HCT116 (cell line): Measurements from ENCODE around the gene ADGRG1. TPM values are rescaled to one million over a fixed set of nuclear protein-coding genes. Genes with fewer than 3 reads are reported as not detected.

Experiments used
- ATAC-seq: fragments of 200-7000 bp; cut with Tn5 transposase; 2 replicates; pipeline ENCODE4 v1.9.1; 2020; ENCODE audit warnings: mild to moderate bottlenecking, moderate library complexity
- BruUV-seq: library from RNA; stranded (reverse); fragments of 400-500 nt; replicated peaks from 2 replicates; lab custom pipeline; 2021; lab: Mats Ljungman, UMichigan
- CTCF ChIA-PET: fragments of 300-600 bp; sonication (Branson Sonifier 250); formaldehyde crosslinking; loops from one replicate; lab custom pipeline; 2021; ENCODE audit warnings: antibody characterized with exemption; lab: Charles Lee
- POLR2A ChIA-PET: fragments of 300-600, 350-600 bp; sonication (Branson Sonifier 250); formaldehyde crosslinking; loops from one replicate; lab custom pipeline; 2021; ENCODE audit warnings: antibody characterized with exemption; lab: Charles Lee
- RAD21 ChIA-PET, 2 experiments: fragments of 300-600 bp; sonication (Branson Sonifier 250); formaldehyde crosslinking; loops; one replicate each; lab custom pipeline; 2023; ENCODE audit warnings: low total read pairs in 2 of 2; ENCODE audit not compliant: uncharacterized antibody in 2 of 2, unreplicated experiment in 2 of 2, low non-redundant PET in 1 of 2; lab: Charles Lee
- DNase-seq: peaks from one replicate; pipeline ENCODE4 v3.0.0-alpha.2; 2010; ENCODE audit warnings: low read depth, low spot score
- H2AFZ ChIP-seq: fragments of 200-600 bp; shearing (Covaris generic), sonication (generic); 2 replicates; pipeline ENCODE4 v1.6.1; 2017; ENCODE audit warnings: low read depth, mixed run types, mixed read lengths, antibody characterized with exemption, low read length; ENCODE audit not compliant: poor library complexity, severe bottlenecking
- H3K27ac ChIP-seq: 2 replicates; pipeline ENCODE4 v1.5.1; 2012; ENCODE audit warnings: low read depth, low read length
- H3K27me3 ChIP-seq: fragments of 200-600 bp; sonication (generic); 2 replicates; pipeline ENCODE4 v1.6.1; 2016; ENCODE audit warnings: mixed run types, low read length, mixed read lengths; ENCODE audit not compliant: insufficient read depth
- H3K36me3 ChIP-seq, 2 experiments: fragments of 200-500 bp in 1 of 2; fragments of 200-600 bp in 1 of 2; sonication (Bioruptor generic) in 1 of 2; sonication (generic) in 1 of 2; 2 replicates each; pipeline versions ENCODE4 v1.5.1 to v1.6.1; 2014 to 2016; ENCODE audit warnings: low read length in 2 of 2, inconsistent platforms in 1 of 2, mixed read lengths in 1 of 2, mixed run types in 1 of 2; ENCODE audit not compliant: insufficient read depth in 2 of 2, control insufficient read depth in 1 of 2
- H3K4me1 ChIP-seq, 2 experiments: fragments of 200-600 bp in 1 of 2; sonication (generic) in 1 of 2; 2 replicates each; pipeline versions ENCODE4 v1.5.1 to v1.6.1; 2012 to 2017; ENCODE audit warnings: low read length in 2 of 2, inconsistent platforms in 1 of 2, mild to moderate bottlenecking in 1 of 2, mixed read lengths in 1 of 2, mixed run types in 1 of 2, moderate library complexity in 1 of 2; ENCODE audit not compliant: insufficient read depth in 2 of 2, control insufficient read depth in 1 of 2
- H3K4me2 ChIP-seq: fragments of 200-600 bp; sonication (generic); 2 replicates; pipeline ENCODE4 v1.6.1; 2017; ENCODE audit warnings: mixed run types, low read length, mixed read lengths
- H3K4me3 ChIP-seq, 2 experiments: fragments of 200-600 bp in 1 of 2; sonication (generic) in 1 of 2; replicated peaks in 1 of 2; 2 replicates each; pipeline ENCODE4 v1.5.1; 2011 to 2016; ENCODE audit warnings: low read length in 2 of 2, control low read depth in 1 of 2, low read depth in 1 of 2, mild to moderate bottlenecking in 1 of 2, mixed read lengths in 1 of 2, mixed run types in 1 of 2
- H3K79me2 ChIP-seq: fragments of 200-600 bp; sonication (generic); 2 replicates; pipeline ENCODE4 v1.6.1; 2017; ENCODE audit warnings: mild to moderate bottlenecking, mixed run types, low read length, moderate library complexity, mixed read lengths; ENCODE audit not compliant: insufficient read depth
- H3K9ac ChIP-seq: fragments of 200-600 bp; sonication (generic); 2 replicates; pipeline ENCODE4 v1.6.1; 2016; ENCODE audit warnings: low read length, mixed read lengths
- H3K9me2 ChIP-seq: fragments of 200-600 bp; sonication (generic), shearing (Covaris generic); 2 replicates; pipeline ENCODE4 v1.6.1; 2017; ENCODE audit warnings: mixed run types, mild to moderate bottlenecking, moderate library complexity; ENCODE audit not compliant: insufficient read depth
- H3K9me3 ChIP-seq, 2 experiments: fragments of 200-500 bp in 1 of 2; fragments of 200-600 bp in 1 of 2; sonication (Bioruptor generic) in 1 of 2; sonication (generic) in 1 of 2; 2 replicates each; pipeline ENCODE4 v1.6.1; 2014 to 2017; ENCODE audit warnings: low read length in 2 of 2, mixed read lengths in 2 of 2, inconsistent platforms in 1 of 2, low read depth in 1 of 2, mild to moderate bottlenecking in 1 of 2, mixed run types in 1 of 2, moderate library complexity in 1 of 2; ENCODE audit not compliant: control insufficient read depth in 1 of 2, insufficient read depth in 1 of 2
- H4K20me1 ChIP-seq: fragments of 200-600 bp; sonication (generic), shearing (Covaris generic); 2 replicates; pipeline ENCODE4 v1.6.1; 2017; ENCODE audit warnings: mixed run types, mild to moderate bottlenecking, moderate library complexity; ENCODE audit not compliant: insufficient read depth
- CBX3 ChIP-seq: IDR thresholded peaks from 2 replicates; pipeline ENCODE4 v1.6.1; 2012; ENCODE audit warnings: low read depth
- CEBPB ChIP-seq: IDR thresholded peaks from 2 replicates; pipeline ENCODE4 v1.6.1; 2012; ENCODE audit warnings: low read depth
- EGR1 ChIP-seq: IDR thresholded peaks from 2 replicates; pipeline ENCODE4 v1.6.1; 2012; ENCODE audit warnings: low read depth
- FOSL1 ChIP-seq: IDR thresholded peaks from 2 replicates; pipeline ENCODE4 v1.6.1; 2012; ENCODE audit warnings: low read depth
- JUND ChIP-seq: IDR thresholded peaks from 2 replicates; pipeline ENCODE4 v1.6.1; 2012
- POLR2A ChIP-seq: IDR thresholded peaks from 2 replicates; pipeline ENCODE4 v1.7.0; 2011; ENCODE audit warnings: borderline replicate concordance; ENCODE audit not compliant: insufficient read depth, insufficient read length; ENCODE audit errors: extremely low read depth
- POLR2AphosphoS5 ChIP-seq: IDR thresholded peaks from 2 replicates; pipeline ENCODE4 v1.6.1; 2011; ENCODE audit warnings: mild to moderate bottlenecking, low read depth, low read length, moderate library complexity
- RAD21 ChIP-seq: IDR thresholded peaks from 2 replicates; pipeline ENCODE4 v1.6.1; 2012; ENCODE audit warnings: low read depth, mild to moderate bottlenecking
- SIN3A ChIP-seq: IDR thresholded peaks from 2 replicates; pipeline ENCODE4 v1.6.1; 2012; ENCODE audit warnings: low read depth
- SP1 ChIP-seq: IDR thresholded peaks from 2 replicates; pipeline ENCODE4 v1.6.1; 2012; ENCODE audit warnings: low read depth
- SRF ChIP-seq: IDR thresholded peaks from 2 replicates; pipeline ENCODE4 v1.6.1; 2012; ENCODE audit warnings: low read depth
- TCF7L2 ChIP-seq: IDR thresholded peaks from 2 replicates; pipeline ENCODE4 v1.7.0; 2011; ENCODE audit warnings: borderline replicate concordance, inconsistent platforms; ENCODE audit not compliant: insufficient read depth, insufficient read length; ENCODE audit errors: extremely low read depth
- YY1 ChIP-seq: IDR thresholded peaks from 2 replicates; pipeline ENCODE4 v1.6.1; 2011; ENCODE audit warnings: low read length, low read depth, moderate library complexity, mild to moderate bottlenecking; ENCODE audit not compliant: insufficient replicate concordance; ENCODE audit errors: extremely low read depth
- ZFX ChIP-seq: fragments of 450-650 bp; IDR thresholded peaks from 2 replicates; pipeline ENCODE4 v1.6.1; 2017
- intact Hi-C: fragments of 100-400 bp; cut with micrococcal nuclease; formaldehyde crosslinking; loops from 2 replicates; pipeline ENCODE4 v1.10.0; 2022
- total RNA-seq: library from RNA; stranded (reverse); gene quantifications from one replicate; pipeline ENCODE4 v1.2.1, GENCODE V29; 2021; ENCODE audit not compliant: unreplicated experiment
- TF ChIP-seq, protein P1 (sequence below): IDR thresholded peaks from 2 replicates; pipeline ENCODE4 v1.6.1; 2012; ENCODE audit warnings: low read depth
- TF ChIP-seq, protein P2 (sequence below), 3 experiments: fragments of 200-600 bp in 1 of 3; sonication (generic) in 1 of 3; IDR thresholded peaks in 2 of 3; conservative IDR thresholded peaks in 1 of 3; 2 replicates each; pipeline ENCODE4 v1.5.1; 2012 to 2017; ENCODE audit warnings: low read depth in 2 of 3, low read length in 2 of 3, antibody characterized with exemption in 1 of 3, borderline replicate concordance in 1 of 3, control low read depth in 1 of 3, mild to moderate bottlenecking in 1 of 3, mixed read lengths in 1 of 3, mixed run types in 1 of 3, moderate library complexity in 1 of 3; ENCODE audit not compliant: insufficient read depth in 1 of 3
- TF ChIP-seq, protein P3 (sequence below): IDR thresholded peaks from 2 replicates; pipeline ENCODE4 v1.6.1; 2012

ADGRG1 gene
- total RNA-seq, 1 experiment from 2014 or later, result 36.4 TPM

GRCh38 chr16:57706717-57707116 lies 78.3 kb downstream of the ADGRG1 start:
- no peak for DNase-seq
- ChIA-PET RAD21 (no interaction called here), CTCF (no interaction called here), POLR2A (no interaction called here)
- Histone ChIP-seq H3K4me2 (no peak overlapping the region), H3K4me1 (no peaks in the 10 kb centered on the region), H3K79me2 (no peaks in the 10 kb centered on the region), H3K9ac (no peak overlapping the region), H3K36me3 (no peaks in the 10 kb centered on the region), H3K9me3 (no peaks in the 10 kb centered on the region), H3K4me3 (no peak overlapping the region), H3K27ac (no peak overlapping the region), H3K9me2 (no peaks in the 10 kb centered on the region), H4K20me1 (no peaks in the 10 kb centered on the region), H2AFZ (no peak overlapping the region), H3K27me3 (peaks cover 8% of the 10 kb centered on the region; the same call in 1 of the 2 replicates)
- ATAC-seq, result no peak
- BruUV-seq, result no TSS peak
- TF ChIP-seq JUND, result no peak
- no peak for TF ChIP-seq FOSL1
- TF ChIP-seq YY1, result no peak
- no peak for TF ChIP-seq POLR2AphosphoS5
- TF ChIP-seq SP1, result no peak
- TF ChIP-seq CEBPB, result no peak
- TF ChIP-seq, protein P1, sequence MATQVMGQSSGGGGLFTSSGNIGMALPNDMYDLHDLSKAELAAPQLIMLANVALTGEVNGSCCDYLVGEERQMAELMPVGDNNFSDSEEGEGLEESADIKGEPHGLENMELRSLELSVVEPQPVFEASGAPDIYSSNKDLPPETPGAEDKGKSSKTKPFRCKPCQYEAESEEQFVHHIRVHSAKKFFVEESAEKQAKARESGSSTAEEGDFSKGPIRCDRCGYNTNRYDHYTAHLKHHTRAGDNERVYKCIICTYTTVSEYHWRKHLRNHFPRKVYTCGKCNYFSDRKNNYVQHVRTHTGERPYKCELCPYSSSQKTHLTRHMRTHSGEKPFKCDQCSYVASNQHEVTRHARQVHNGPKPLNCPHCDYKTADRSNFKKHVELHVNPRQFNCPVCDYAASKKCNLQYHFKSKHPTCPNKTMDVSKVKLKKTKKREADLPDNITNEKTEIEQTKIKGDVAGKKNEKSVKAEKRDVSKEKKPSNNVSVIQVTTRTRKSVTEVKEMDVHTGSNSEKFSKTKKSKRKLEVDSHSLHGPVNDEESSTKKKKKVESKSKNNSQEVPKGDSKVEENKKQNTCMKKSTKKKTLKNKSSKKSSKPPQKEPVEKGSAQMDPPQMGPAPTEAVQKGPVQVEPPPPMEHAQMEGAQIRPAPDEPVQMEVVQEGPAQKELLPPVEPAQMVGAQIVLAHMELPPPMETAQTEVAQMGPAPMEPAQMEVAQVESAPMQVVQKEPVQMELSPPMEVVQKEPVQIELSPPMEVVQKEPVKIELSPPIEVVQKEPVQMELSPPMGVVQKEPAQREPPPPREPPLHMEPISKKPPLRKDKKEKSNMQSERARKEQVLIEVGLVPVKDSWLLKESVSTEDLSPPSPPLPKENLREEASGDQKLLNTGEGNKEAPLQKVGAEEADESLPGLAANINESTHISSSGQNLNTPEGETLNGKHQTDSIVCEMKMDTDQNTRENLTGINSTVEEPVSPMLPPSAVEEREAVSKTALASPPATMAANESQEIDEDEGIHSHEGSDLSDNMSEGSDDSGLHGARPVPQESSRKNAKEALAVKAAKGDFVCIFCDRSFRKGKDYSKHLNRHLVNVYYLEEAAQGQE, result no peak
- no peak for TF ChIP-seq SIN3A
- TF ChIP-seq CBX3, result no peak
- TF ChIP-seq SRF, result no peak
- TF ChIP-seq, protein P2, sequence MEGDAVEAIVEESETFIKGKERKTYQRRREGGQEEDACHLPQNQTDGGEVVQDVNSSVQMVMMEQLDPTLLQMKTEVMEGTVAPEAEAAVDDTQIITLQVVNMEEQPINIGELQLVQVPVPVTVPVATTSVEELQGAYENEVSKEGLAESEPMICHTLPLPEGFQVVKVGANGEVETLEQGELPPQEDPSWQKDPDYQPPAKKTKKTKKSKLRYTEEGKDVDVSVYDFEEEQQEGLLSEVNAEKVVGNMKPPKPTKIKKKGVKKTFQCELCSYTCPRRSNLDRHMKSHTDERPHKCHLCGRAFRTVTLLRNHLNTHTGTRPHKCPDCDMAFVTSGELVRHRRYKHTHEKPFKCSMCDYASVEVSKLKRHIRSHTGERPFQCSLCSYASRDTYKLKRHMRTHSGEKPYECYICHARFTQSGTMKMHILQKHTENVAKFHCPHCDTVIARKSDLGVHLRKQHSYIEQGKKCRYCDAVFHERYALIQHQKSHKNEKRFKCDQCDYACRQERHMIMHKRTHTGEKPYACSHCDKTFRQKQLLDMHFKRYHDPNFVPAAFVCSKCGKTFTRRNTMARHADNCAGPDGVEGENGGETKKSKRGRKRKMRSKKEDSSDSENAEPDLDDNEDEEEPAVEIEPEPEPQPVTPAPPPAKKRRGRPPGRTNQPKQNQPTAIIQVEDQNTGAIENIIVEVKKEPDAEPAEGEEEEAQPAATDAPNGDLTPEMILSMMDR (IDR thresholded peaks at IDR 0.05 in 2 of 3, conservative IDR thresholded peaks at IDR 0.05 in 1 of 3; ENCODE audit: borderline replicate concordance in 1 of 3, insufficient read depth in 1 of 3, low read depth in 2 of 3, low read length in 2 of 3), result no peak
- TF ChIP-seq, protein P3, sequence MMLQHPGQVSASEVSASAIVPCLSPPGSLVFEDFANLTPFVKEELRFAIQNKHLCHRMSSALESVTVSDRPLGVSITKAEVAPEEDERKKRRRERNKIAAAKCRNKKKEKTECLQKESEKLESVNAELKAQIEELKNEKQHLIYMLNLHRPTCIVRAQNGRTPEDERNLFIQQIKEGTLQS, result no peak
- no peak for TF ChIP-seq RAD21
- no peak for TF ChIP-seq TCF7L2
- TF ChIP-seq POLR2A, result no peak
- no peak for TF ChIP-seq EGR1
- TF ChIP-seq ZFX, result no peak
- intact Hi-C loops, result no loop called here
